MV-4-11 (cell line): ENCODE results near the gene PNMT.
"Not testable (repeated sequence)": the region's sequence is repeated elsewhere in the genome, so short reads cannot be mapped to it uniquely, and the experiment has no call there.

Source experiments
- DNase-seq: peaks from one replicate; lab custom pipeline; 2025; lab: John Stamatoyannopoulos, UW

Gene PNMT

DNA sequence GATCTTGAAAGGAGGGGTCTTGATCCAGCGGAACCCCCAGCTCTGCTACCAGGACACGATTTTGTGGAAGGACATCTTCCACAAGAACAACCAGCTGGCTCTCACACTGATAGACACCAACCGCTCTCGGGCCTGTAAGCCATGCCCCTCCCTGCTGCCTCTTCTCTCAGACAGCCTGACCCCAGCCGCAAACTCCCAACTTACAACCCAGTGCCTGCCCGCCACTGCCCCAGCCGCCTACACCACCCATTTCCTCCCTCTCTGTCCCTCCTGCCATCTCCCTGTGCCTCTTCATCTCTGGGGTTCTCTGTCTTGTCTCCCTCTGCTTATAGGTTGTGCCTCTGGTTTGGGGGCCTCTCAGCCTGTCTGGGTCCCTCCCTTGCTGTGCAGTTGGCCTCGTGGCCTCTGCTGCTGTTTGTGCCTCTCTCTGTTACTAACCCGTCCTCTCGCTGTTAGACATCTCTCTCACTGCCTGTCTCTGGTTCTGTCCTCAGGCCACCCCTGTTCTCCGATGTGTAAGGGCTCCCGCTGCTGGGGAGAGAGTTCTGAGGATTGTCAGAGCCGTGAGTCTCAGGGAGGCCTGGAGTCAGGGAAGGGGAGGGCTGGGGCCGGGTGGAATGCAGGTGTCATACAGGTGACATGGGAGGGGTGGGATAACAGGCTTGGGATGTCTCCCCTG, 41.2 kb downstream of the PNMT start:
- no peak for DNase-seq

GRCh38 chr17:39709998-39710964, 42.0 kb downstream of the PNMT start:
- DNase-seq: no peak

DNA sequence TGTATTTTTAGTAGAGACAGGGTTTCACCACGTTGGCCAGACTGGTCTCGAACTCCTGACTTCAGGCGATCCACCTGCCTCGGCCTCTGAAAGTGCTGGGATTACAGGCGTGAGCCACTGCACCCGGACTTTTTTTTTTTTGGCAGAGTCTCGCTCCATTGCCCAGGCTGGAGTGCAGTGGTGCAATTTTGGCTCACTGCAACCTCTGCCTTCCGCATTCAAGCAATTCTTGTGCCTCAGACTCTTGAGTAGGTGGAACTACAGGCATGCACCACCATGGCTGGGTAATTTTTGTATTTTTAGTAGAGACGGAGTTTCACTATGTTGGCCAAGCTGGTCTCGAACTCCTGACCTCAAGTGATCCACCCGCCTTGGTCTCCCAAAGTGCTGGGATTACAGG, 42.8 kb downstream of the PNMT start:
- not testable (repeated sequence) for DNase-seq

- DNase-seq: no peak
These were observed 43.6 kb downstream of the PNMT start for GRCh38 chr17:39711851-39712250.

DNA sequence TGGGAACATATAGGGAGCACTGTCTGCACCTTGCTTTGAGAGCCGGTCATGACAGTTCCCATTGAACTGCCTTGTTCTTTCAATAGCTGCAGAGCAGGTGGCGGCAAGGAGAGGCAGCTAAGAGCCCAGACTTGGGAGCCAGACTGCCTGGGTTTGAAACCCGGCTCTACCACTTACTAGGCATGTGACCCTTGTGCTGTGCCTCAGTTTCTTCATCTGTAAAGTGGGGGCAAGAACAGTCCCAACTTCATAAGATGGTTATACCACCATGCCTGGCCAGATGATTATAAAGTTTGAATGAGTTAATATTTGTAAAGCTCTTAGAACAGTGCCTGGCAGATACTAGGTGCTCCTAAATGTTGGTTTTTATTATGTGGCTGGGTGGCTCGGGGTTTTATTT, 46.0 kb downstream of the PNMT start:
- DNase-seq: no peak

DNA sequence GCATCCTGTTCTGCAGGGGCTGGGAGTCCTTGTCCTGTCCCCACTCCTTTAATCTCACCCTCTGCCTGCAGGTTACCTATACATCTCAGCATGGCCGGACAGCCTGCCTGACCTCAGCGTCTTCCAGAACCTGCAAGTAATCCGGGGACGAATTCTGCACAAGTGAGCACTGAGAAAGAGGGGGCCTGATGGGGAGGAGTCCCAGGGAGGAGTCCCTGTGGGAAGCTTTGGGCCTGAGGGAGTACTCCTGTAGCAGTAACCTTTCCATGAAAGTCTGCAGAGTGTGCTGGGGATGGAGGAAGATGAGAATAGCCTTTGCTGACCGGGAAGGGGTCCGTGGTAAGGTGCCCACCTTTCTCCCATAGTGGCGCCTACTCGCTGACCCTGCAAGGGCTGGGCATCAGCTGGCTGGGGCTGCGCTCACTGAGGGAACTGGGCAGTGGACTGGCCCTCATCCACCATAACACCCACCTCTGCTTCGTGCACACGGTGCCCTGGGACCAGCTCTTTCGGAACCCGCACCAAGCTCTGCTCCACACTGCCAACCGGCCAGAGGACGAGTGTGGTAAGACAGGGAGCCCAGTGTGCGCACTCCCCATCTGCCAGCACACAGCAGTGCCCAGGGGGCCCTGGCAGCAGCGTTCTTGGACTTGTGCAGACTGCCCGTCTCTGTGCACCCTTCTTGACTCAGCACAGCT, 47.3 kb downstream of the PNMT start:
- DNase-seq: no peak

DNA sequence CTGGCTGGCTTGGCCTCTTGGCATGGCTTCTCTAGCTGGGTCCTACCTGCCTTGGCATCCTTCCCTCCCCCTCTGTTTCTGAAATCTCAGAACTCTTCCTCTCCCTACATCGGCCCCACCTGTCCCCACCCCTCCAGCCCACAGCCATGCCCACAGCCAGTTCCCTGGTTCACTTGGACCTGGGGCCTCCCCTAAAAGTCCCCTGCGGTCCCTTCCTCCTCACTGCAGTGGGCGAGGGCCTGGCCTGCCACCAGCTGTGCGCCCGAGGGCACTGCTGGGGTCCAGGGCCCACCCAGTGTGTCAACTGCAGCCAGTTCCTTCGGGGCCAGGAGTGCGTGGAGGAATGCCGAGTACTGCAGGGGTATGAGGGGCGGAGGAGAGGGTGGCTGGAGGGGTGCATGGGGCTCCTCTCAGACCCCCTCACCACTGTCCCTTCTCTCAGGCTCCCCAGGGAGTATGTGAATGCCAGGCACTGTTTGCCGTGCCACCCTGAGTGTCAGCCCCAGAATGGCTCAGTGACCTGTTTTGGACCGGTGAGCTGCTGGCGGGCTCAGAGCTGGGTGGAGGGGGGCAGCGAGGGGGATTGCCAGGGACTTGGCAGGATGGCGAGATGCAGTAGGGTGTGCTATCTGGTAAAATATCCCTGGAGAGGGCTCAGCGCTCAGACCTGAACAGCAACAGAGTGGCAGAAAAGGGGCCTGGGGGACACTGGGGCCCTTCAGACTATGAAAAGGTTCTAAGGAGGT, 48.0 kb downstream of the PNMT start:
- no peak for DNase-seq

- no peak for DNase-seq
These were observed 48.8 kb downstream of the PNMT start for GRCh38 chr17:39716879-39717536.

DNA sequence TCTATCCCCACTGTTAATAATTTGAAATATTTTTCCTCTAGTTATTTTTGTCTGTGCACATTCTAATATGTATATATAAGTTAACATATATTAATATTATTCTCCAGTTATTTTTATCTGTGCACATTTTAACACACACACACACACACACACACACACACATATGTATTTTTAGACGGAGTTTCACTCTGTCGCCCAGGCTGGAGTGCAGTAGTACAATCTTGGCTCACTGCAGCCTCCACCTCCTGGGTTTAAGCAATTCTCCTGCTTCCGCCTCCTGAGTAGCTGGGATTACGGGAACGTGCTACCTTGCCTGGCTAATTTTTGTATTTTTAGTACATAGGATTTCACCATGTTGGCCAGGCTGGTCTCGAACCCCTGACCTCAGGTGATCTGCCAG, 49.4 kb downstream of the PNMT start:
- DNase-seq: no peak

GRCh38 chr17:39719563-39720355, 51.5 kb downstream of the PNMT start:
- DNase-seq: no peak
